Endothelial cell (in vitro differentiated cells): ENCODE results near the gene CCDC194. TPM values are rescaled to one million over a fixed set of nuclear protein-coding genes. Genes with fewer than 3 reads are reported as not detected.

Experiments
- DNase-seq: peaks from one replicate; pipeline ENCODE4 v3.0.0; 2021; ENCODE audit warnings: low spot score
- H3K27ac Mint-ChIP-seq: one replicate; pipeline ENCODE4 v1.8.0; 2021; ENCODE audit warnings: mixed read lengths, inconsistent platforms; ENCODE audit not compliant: unreplicated experiment
- H3K27me3 Mint-ChIP-seq: one replicate; pipeline ENCODE4 v1.8.0; 2021; ENCODE audit warnings: mild to moderate bottlenecking, moderate library complexity, mixed read lengths, inconsistent platforms; ENCODE audit not compliant: unreplicated experiment
- H3K36me3 Mint-ChIP-seq: one replicate; pipeline ENCODE4 v1.8.0; 2021; ENCODE audit warnings: mild to moderate bottlenecking, low read depth, mixed read lengths, inconsistent platforms; ENCODE audit not compliant: unreplicated experiment
- H3K4me1 Mint-ChIP-seq: one replicate; pipeline ENCODE4 v1.8.0; 2021; ENCODE audit warnings: mild to moderate bottlenecking, mixed read lengths, inconsistent platforms; ENCODE audit not compliant: unreplicated experiment
- H3K4me3 Mint-ChIP-seq: one replicate; pipeline ENCODE4 v1.8.0; 2021; ENCODE audit warnings: mild to moderate bottlenecking, mixed read lengths, inconsistent platforms; ENCODE audit not compliant: unreplicated experiment
- H3K9me3 Mint-ChIP-seq: one replicate; pipeline ENCODE4 v1.8.0; 2021; ENCODE audit warnings: mixed read lengths, inconsistent platforms; ENCODE audit not compliant: unreplicated experiment
- CTCF ChIP-seq: fragments of 200-600 bp; sonication (generic); IDR thresholded peaks from one replicate; pipeline ENCODE4 v1.5.0; 2021; ENCODE audit warnings: antibody characterized with exemption; ENCODE audit not compliant: unreplicated experiment
- total RNA-seq: library from RNA; stranded (reverse); fragmentation: NEBNext Ultra II Directional; extraction: Animal tissue kit (Norgen Biotek cat#: 25700); gene quantifications from one replicate; pipeline ENCODE4 v1.2.1, GENCODE V29; 2021; ENCODE audit not compliant: unreplicated experiment

CCDC194 gene
- total RNA-seq, 1 donor from 2014 or later, result 2.7 TPM

GRCh38 chr19:17421942-17422341, 27.9 kb upstream of the CCDC194 start:
- H3K4me3 Mint-ChIP-seq, result no peak overlapping the region
- peaks cover 13% of the 10 kb centered on the region for H3K4me1 Mint-ChIP-seq
- H3K36me3 Mint-ChIP-seq, result peaks cover 8% of the 10 kb centered on the region
- H3K9me3 Mint-ChIP-seq, result peaks cover 3% of the 10 kb centered on the region
- peaks cover 10% of the 10 kb centered on the region for H3K27me3 Mint-ChIP-seq
- DNase-seq, result no peak
- TF ChIP-seq CTCF, result no peak
- H3K27ac Mint-ChIP-seq, result no peak overlapping the region

DNA sequence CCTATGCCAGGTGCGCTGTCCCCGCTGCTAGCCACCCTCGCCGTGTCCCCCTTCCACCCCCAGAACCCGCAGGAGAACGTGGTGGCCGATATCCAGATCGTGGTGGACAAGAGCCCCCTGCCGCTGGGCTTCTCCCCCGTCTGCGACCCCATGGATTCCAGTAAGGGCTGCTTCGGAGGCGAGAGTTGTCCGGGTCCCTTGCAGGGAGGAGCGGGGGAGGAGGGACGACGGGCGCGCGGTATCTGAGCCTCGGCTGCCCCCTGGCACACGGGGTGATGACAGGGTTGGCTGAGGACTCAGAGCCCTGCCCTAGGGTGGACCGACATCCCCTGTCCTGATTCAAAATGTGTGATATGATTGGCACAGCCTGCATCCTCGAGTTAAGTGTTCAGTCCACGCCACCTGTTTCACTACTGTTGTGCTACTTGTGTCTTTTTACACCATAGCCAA, 26.5 kb upstream of the CCDC194 start:
- Mint-ChIP-seq H3K9me3 (peaks cover 3% of the 10 kb centered on the region), H3K36me3 (peaks cover 8% of the 10 kb centered on the region), H3K4me3 (peak overlapping the region; percentile 93), H3K27me3 (peaks cover 14% of the 10 kb centered on the region), H3K4me1 (peaks cover 19% of the 10 kb centered on the region), H3K27ac (no peak overlapping the region)
- no peak for TF ChIP-seq CTCF
- DNase-seq, result peak; percentile 40

DNA sequence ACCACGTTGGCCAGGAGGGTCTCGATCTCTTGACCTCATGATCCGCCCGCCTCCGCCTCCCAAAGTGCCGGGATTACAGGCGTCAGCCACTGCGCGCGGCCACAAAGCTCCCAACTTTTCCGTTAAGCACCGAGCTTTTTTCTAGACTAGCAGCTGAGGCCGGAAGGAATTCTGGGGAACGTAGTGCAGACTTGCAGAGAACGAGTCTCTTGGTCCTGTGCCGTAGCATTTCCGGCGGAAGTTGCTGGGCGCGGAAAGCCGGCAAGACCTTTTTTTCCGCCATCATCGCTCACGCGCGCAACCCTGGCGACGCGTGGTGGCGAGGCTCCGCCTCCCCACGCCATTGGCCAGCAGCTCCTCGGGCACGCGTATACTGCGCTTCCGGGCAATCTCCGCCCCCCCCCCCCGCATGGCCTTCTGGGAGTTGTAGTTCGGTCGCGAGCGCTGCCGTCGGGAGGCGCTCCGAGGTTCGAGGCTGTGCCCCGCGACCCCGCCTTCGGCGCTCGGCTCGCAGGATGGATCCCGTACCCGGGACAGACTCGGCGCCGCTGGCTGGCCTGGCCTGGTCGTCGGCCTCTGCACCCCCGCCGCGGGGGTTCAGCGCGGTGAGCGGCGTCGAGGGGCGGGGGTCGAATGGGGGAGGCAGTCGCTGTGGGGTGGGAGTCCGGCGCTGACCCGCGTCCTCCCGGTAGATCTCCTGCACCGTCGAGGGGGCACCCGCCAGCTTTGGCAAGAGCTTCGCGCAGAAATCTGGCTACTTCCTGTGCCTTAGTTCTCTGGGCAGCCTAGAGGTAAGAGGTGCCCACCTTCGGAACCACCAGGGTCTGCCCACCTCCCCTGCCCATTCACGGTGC, 25.9 kb upstream of the CCDC194 start, which contains the start of gene MVB12A:
TSS of gene MVB12A (plus strand) at position 427 of the 854 bp plus-strand sequence. CDS start at position 516, 89 bp downstream.
- peak within 1 kb of the TSS; percentile 90 for H3K27ac Mint-ChIP-seq
- peaks cover 3% of the 10 kb centered on the region for H3K9me3 Mint-ChIP-seq
- H3K4me1 Mint-ChIP-seq, result peaks cover 26% of the 10 kb centered on the region
- DNase-seq, result peak; percentile 97
- peak within 1 kb of the TSS; percentile 93 for H3K4me3 Mint-ChIP-seq
- TF ChIP-seq CTCF, result no peak
- H3K36me3 Mint-ChIP-seq, result peaks cover 8% of the 10 kb centered on the region
- H3K27me3 Mint-ChIP-seq, result peaks cover 11% of the 10 kb centered on the region

DNA sequence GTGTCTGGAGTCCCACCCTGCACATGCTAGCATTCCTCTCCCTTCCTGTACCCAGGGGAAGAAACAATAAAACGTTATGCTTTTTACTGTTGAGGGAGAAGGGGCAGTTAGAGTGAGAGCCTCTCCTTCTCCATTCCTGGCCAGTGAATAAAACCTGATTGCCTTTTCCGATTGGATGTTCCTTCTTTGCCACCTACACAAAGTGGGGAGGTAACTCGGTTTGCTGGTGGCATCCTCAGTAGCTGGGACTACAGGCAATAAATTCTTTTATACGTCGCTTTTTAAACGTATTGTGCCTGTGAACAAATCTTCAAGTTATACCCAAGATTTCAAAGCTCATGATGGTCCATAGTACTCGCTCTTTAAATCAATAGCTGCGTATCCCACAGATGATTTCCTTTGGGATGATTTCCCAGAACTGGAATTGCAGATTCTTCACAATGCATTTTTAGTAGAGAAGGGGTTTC, 25.2 kb upstream of the CCDC194 start:
- no peak for TF ChIP-seq CTCF
- H3K4me3 Mint-ChIP-seq, result peak overlapping the region; percentile 85
- H3K27me3 Mint-ChIP-seq, result peaks cover 11% of the 10 kb centered on the region
- peaks cover 26% of the 10 kb centered on the region for H3K4me1 Mint-ChIP-seq
- peak overlapping the region; percentile 90 for H3K27ac Mint-ChIP-seq
- no peak for DNase-seq
- H3K9me3 Mint-ChIP-seq, result peaks cover 3% of the 10 kb centered on the region
- peaks cover 8% of the 10 kb centered on the region for H3K36me3 Mint-ChIP-seq

GRCh38 chr19:17418710-17419109, 24.7 kb upstream of the CCDC194 start:
- Mint-ChIP-seq H3K36me3 (peaks cover 8% of the 10 kb centered on the region), H3K27me3 (peaks cover 11% of the 10 kb centered on the region), H3K4me1 (peaks cover 26% of the 10 kb centered on the region), H3K9me3 (peaks cover 3% of the 10 kb centered on the region), H3K27ac (peak overlapping the region; percentile 90), H3K4me3 (peak overlapping the region; percentile 85)
- DNase-seq, result no peak
- TF ChIP-seq CTCF, result no peak
